ENCODE measurements around the gene SUPV3L1.
A peak's percentile ranks its signal among the peaks of the same experiment; 100 is the strongest.

SUPV3L1 gene

GRCh38 chr10:69232736-69233480, 52.9 kb downstream of the SUPV3L1 start:
- H3F3A ChIP-seq (ENCODE audit: control insufficient read depth, insufficient read depth), result no peaks in the 10 kb centered on the region
- no peaks in the 10 kb centered on the region for H3K9me3 ChIP-seq (ENCODE audit: control insufficient read depth, insufficient read depth, low read length)
- H3K79me2 ChIP-seq (ENCODE audit: control insufficient read depth, low read length), result no peaks in the 10 kb centered on the region
- TF ChIP-seq EZH2phosphoT487 (IDR thresholded peaks at IDR 0.05; ENCODE audit: borderline replicate concordance, low read length) (no peak), CTCF (IDR thresholded peaks at IDR 0.05; ENCODE audit: low read depth, low read length, poor library complexity, severe bottlenecking) (no peak)
- H3K4me2 ChIP-seq (ENCODE audit: low read length), result no peak overlapping the region
- H3K27me3 ChIP-seq (ENCODE audit: control insufficient read depth, low read length), result no peaks in the 10 kb centered on the region
- H3K4me1 ChIP-seq (ENCODE audit: control insufficient read depth, low read length), result peaks cover 5% of the 10 kb centered on the region; the same call in 1 of the 2 replicates
- no peaks in the 10 kb centered on the region for H3K9me2 ChIP-seq (replicated peaks; ENCODE audit: control insufficient read depth, low read length)
- H3K36me3 ChIP-seq (ENCODE audit: control insufficient read depth, low read length), result no peaks in the 10 kb centered on the region
- H3K27ac ChIP-seq (ENCODE audit: low read depth, low read length), result no peak overlapping the region
- no peak overlapping the region for H3K4me3 ChIP-seq (ENCODE audit: low read length)
- H4K20me1 ChIP-seq (ENCODE audit: control insufficient read depth, insufficient read depth, low read depth, low read length), result no peaks in the 10 kb centered on the region

- Histone ChIP-seq H3K4me1 (ENCODE audit: control insufficient read depth, low read length) (no peaks in the 10 kb centered on the region), H3K27ac (ENCODE audit: low read depth, low read length) (no peak overlapping the region), H3K9me3 (ENCODE audit: control insufficient read depth, insufficient read depth, low read length) (no peaks in the 10 kb centered on the region), H3K4me3 (ENCODE audit: low read length) (no peak overlapping the region), H3F3A (ENCODE audit: control insufficient read depth, insufficient read depth) (no peaks in the 10 kb centered on the region), H3K27me3 (ENCODE audit: control insufficient read depth, low read length) (no peaks in the 10 kb centered on the region), H3K79me2 (ENCODE audit: control insufficient read depth, low read length) (no peaks in the 10 kb centered on the region), H4K20me1 (ENCODE audit: control insufficient read depth, insufficient read depth, low read depth, low read length) (no peaks in the 10 kb centered on the region), H3K9me2 (replicated peaks; ENCODE audit: control insufficient read depth, low read length) (no peaks in the 10 kb centered on the region), H3K36me3 (ENCODE audit: control insufficient read depth, low read length) (no peaks in the 10 kb centered on the region), H3K4me2 (ENCODE audit: low read length) (no peak overlapping the region)
- TF ChIP-seq EZH2phosphoT487 (IDR thresholded peaks at IDR 0.05; ENCODE audit: borderline replicate concordance, low read length) (no peak), CTCF (IDR thresholded peaks at IDR 0.05; ENCODE audit: low read depth, low read length, poor library complexity, severe bottlenecking) (no peak)
These were observed 54.4 kb downstream of the SUPV3L1 start for GRCh38 chr10:69234447-69234846.

- Histone ChIP-seq H3K79me2 (ENCODE audit: control insufficient read depth, low read length) (no peaks in the 10 kb centered on the region), H3K27ac (ENCODE audit: low read depth, low read length) (no peak overlapping the region), H3F3A (ENCODE audit: control insufficient read depth, insufficient read depth) (no peaks in the 10 kb centered on the region), H3K4me2 (ENCODE audit: low read length) (no peak overlapping the region), H3K4me3 (ENCODE audit: low read length) (no peak overlapping the region), H3K9me2 (replicated peaks; ENCODE audit: control insufficient read depth, low read length) (no peaks in the 10 kb centered on the region), H3K9me3 (ENCODE audit: control insufficient read depth, insufficient read depth, low read length) (no peaks in the 10 kb centered on the region), H3K36me3 (ENCODE audit: control insufficient read depth, low read length) (no peaks in the 10 kb centered on the region), H3K4me1 (ENCODE audit: control insufficient read depth, low read length) (no peaks in the 10 kb centered on the region), H3K27me3 (ENCODE audit: control insufficient read depth, low read length) (no peaks in the 10 kb centered on the region), H4K20me1 (ENCODE audit: control insufficient read depth, insufficient read depth, low read depth, low read length) (no peaks in the 10 kb centered on the region)
- TF ChIP-seq CTCF (IDR thresholded peaks at IDR 0.05; ENCODE audit: low read depth, low read length, poor library complexity, severe bottlenecking) (peak; percentile 80), EZH2phosphoT487 (IDR thresholded peaks at IDR 0.05; ENCODE audit: borderline replicate concordance, low read length) (no peak)
These were observed 57.6 kb downstream of the SUPV3L1 start for GRCh38 chr10:69237528-69238159.
